Measurements from ENCODE around the gene HLA-B. TPM values are rescaled to one million over a fixed set of nuclear protein-coding genes. Genes with fewer than 3 reads are reported as not detected.

Gene HLA-B
- total RNA-seq, 3 donors from 2014 or later: 1,294 to 6,470 (median 3,045) TPM

GRCh38 chr6:31368461-31368860 lies 11.5 kb upstream of the HLA-B start:
- ATAC-seq: no peak
- H3K4me3 ChIP-seq: no peak overlapping the region
- H3K9me3 ChIP-seq: no peaks in the 10 kb centered on the region
- TF ChIP-seq CTCF (IDR thresholded peaks at IDR 0.05): no peak
- H3K4me1 ChIP-seq (ENCODE audit: low read depth): no peaks in the 10 kb centered on the region
- H3K36me3 ChIP-seq (ENCODE audit: low read depth): no peaks in the 10 kb centered on the region
- DNase-seq: no peak
- intact Hi-C loops (cut with DNase I, micrococcal nuclease): loop anchor here (5.0 to 10.0 kb wide), 3 partner anchors 171 to 231 kb away; partner anchors contain the start of gene PSORS1C2 (in 1 of the 2)

GRCh38 chr6:31366693-31367470 lies 9.9 kb upstream of the HLA-B start:
- DNase-seq: peak; percentile 86 to 92 (median 88)
- H3K4me3 ChIP-seq: no peak overlapping the region
- H3K4me1 ChIP-seq (ENCODE audit: low read depth): no peaks in the 10 kb centered on the region
- no peaks in the 10 kb centered on the region for H3K36me3 ChIP-seq (ENCODE audit: low read depth)
- intact Hi-C loops (cut with DNase I, micrococcal nuclease): loop anchor here (5.0 to 10.0 kb wide), 3 partner anchors 170 to 230 kb away; partner anchors contain the start of gene PSORS1C2 (in 1 of the 2)
- H3K9me3 ChIP-seq: no peaks in the 10 kb centered on the region
- peak; percentile 100 for ATAC-seq
- peak; percentile 87 for TF ChIP-seq CTCF (IDR thresholded peaks at IDR 0.05)

- Histone ChIP-seq H3K36me3 (ENCODE audit: low read depth) (no peaks in the 10 kb centered on the region), H3K9me3 (no peaks in the 10 kb centered on the region), H3K4me3 (no peak overlapping the region), H3K4me1 (ENCODE audit: low read depth) (no peaks in the 10 kb centered on the region)
- no peak for TF ChIP-seq CTCF (IDR thresholded peaks at IDR 0.05)
- no peak for ATAC-seq
- intact Hi-C loops (cut with DNase I, micrococcal nuclease): loop anchor here (5.0 to 10.0 kb wide), 3 partner anchors 169 to 229 kb away; partner anchors contain the start of gene PSORS1C2 (in 1 of the 2)
- no peak for DNase-seq
Observed at GRCh38 chr6:31365864-31366263, 8.9 kb upstream of the HLA-B start.

DNA sequence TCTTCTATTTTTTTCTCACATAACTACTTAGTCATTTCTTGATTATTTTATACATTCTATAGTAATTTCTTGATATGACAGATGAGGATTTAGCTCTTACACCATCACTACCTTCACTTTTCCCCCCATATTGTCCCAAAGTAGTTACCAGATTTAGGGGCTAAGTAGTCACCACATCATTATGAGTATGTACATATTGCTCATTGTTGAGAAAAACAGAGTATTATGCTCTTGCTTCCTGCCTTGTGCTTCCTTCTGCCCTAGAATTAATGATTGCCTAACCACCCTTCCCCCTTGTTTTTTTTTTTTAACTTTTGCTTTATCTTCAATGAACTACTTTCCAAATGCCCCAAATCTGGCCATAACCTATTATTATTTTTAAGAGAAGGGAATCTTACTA lies 6.8 kb upstream of the HLA-B start:
- no peak for DNase-seq
- no peaks in the 10 kb centered on the region for H3K9me3 ChIP-seq
- H3K36me3 ChIP-seq (ENCODE audit: low read depth): no peaks in the 10 kb centered on the region
- H3K4me3 ChIP-seq: no peak overlapping the region
- no peak for ATAC-seq
- intact Hi-C loops (cut with DNase I, micrococcal nuclease): loop anchor here in 1 of 2 donors (10.0 kb wide), 1 partner anchor 169 kb away; no protein-coding TSS in a partner anchor
- no peaks in the 10 kb centered on the region for H3K4me1 ChIP-seq (ENCODE audit: low read depth)
- no peak for TF ChIP-seq CTCF (IDR thresholded peaks at IDR 0.05)

GRCh38 chr6:31362751-31363150 lies 5.8 kb upstream of the HLA-B start:
- TF ChIP-seq CTCF (IDR thresholded peaks at IDR 0.05): no peak
- ATAC-seq (no peak), DNase-seq (no peak)
- H3K4me3 ChIP-seq: no peak overlapping the region
- H3K4me1 ChIP-seq (ENCODE audit: low read depth): no peaks in the 10 kb centered on the region
- no peaks in the 10 kb centered on the region for H3K9me3 ChIP-seq
- no peaks in the 10 kb centered on the region for H3K36me3 ChIP-seq (ENCODE audit: low read depth)
- intact Hi-C loops (cut with DNase I, micrococcal nuclease): loop anchor here in 1 of 2 donors (10.0 kb wide), 1 partner anchor 168 kb away; no protein-coding TSS in a partner anchor

All from mucosa of descending colon (tissue), 3 donors.